ENCODE measurements around the gene SUSD3. TPM values are rescaled to one million over a fixed set of nuclear protein-coding genes. Genes with fewer than 3 reads are reported as not detected.

SUSD3 gene
- total RNA-seq, 1 donor, result 0.09 TPM

DNA sequence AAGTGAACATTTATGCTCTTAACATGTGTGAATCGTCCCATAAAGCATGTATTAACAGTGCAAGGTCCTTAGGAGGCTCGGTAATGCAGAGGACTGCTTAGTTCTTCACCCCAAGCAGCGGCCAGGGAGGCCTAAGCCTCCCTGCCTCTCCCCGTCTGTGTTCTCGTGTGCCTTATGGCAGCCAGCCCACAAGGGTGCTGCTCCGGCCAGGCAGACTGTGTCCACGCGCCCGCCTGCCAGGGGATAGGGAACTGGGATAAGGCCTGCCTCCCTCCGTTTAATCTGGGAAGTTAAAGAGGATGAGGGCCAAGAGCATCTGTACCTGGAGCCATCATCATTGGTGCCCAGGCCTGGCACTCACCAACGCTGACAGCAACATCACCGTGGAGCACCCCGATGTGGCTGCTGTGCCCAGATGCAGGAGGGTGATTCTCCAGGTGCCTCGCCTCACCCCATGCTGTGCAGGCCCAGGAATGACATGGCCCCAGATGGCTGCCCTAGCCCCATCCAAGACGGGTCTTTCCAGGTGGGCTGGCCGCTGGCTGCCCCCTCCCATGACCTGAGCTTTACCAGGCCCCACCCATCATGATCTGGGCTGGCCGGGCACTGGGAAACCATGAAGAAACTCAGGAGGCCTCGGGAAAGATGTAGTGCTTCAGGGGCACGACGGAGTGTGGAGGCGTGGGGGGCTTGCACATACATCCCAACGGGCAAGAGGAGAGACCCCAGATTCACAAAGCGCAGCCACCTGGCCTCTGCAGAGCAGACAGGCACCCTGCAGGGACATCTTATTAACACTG, 35.6 kb upstream of the SUSD3 start:
- no peak overlapping the region for H3K4me3 ChIP-seq (ENCODE audit: low read depth, low read length)
- no peak for DNase-seq (ENCODE audit: low read depth)
- TF ChIP-seq, protein P1, sequence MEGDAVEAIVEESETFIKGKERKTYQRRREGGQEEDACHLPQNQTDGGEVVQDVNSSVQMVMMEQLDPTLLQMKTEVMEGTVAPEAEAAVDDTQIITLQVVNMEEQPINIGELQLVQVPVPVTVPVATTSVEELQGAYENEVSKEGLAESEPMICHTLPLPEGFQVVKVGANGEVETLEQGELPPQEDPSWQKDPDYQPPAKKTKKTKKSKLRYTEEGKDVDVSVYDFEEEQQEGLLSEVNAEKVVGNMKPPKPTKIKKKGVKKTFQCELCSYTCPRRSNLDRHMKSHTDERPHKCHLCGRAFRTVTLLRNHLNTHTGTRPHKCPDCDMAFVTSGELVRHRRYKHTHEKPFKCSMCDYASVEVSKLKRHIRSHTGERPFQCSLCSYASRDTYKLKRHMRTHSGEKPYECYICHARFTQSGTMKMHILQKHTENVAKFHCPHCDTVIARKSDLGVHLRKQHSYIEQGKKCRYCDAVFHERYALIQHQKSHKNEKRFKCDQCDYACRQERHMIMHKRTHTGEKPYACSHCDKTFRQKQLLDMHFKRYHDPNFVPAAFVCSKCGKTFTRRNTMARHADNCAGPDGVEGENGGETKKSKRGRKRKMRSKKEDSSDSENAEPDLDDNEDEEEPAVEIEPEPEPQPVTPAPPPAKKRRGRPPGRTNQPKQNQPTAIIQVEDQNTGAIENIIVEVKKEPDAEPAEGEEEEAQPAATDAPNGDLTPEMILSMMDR (IDR thresholded peaks at IDR 0.05; ENCODE audit: insufficient read depth, low read length), result no peak

DNA sequence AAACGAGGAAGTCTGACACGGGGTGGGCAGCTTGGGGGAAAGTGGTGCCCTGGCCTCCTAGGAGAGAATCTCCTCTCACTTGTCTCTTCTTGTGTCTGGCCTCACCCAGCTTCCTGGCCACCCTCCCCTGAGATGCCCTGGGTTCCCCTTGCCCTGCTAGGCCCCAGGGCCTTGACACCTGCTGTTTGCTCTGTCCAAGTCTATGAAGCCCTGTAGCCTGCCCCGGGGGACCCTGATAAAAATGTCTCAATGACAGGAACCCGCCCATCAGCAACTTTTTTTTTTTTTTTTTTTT, 35.0 kb upstream of the SUSD3 start:
- TF ChIP-seq, protein P1 (IDR thresholded peaks at IDR 0.05; ENCODE audit: insufficient read depth, low read length), result no peak
- H3K4me3 ChIP-seq (ENCODE audit: low read depth, low read length), result no peak overlapping the region
- no peak for DNase-seq (ENCODE audit: low read depth)

DNA sequence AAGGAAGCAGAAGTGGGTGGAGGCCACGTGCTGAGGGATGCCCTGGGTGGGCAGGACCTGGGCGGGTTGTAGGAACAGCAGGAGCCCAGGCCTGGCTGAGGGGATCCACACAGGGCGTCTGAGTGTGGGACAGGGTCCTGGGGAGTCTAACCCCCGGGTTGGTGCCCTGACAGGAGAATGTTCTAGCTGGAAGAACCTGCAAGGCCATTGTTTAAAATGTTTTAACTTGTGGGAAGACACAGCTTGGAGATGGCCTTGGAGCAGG, 33.9 kb upstream of the SUSD3 start:
- TF ChIP-seq, protein P1 (IDR thresholded peaks at IDR 0.05; ENCODE audit: insufficient read depth, low read length), result no peak
- no peak for DNase-seq (ENCODE audit: low read depth)
- H3K4me3 ChIP-seq (ENCODE audit: low read depth, low read length), result no peak overlapping the region

DNA sequence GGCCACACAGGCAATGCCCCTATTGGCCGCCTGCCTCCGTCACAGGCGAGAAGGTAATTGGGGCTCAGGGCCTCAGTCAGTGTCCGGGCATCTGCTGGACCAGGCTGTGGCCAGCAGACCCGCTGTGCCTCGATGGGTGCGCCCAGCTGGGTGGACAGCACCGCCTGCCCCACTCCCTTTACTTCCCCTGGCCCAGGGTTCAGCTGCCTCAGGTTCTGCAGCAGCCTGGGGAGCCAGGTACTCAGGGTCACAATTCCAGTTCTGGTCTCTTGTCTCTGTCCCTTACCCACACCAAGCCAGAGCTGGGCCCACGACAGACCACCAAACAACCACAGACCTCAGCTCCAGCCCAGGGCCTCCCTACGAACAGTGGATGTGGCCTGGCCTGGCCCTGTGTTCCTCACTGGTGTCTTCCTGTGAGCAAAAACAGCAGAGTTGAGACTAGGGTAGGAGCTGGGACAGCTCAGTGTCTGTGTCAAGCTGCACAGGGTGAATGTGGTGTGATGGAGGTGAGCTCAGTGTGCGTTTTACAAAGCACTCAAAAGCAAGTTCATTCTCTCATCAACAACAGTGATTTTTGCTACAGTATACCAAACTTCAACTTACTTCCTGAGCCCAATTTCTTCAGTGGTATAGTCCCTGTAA, 33.4 kb upstream of the SUSD3 start:
- no peak for DNase-seq (ENCODE audit: low read depth)
- no peak overlapping the region for H3K4me3 ChIP-seq (ENCODE audit: low read depth, low read length)
- TF ChIP-seq, protein P1 (IDR thresholded peaks at IDR 0.05; ENCODE audit: insufficient read depth, low read length), result no peak

DNA sequence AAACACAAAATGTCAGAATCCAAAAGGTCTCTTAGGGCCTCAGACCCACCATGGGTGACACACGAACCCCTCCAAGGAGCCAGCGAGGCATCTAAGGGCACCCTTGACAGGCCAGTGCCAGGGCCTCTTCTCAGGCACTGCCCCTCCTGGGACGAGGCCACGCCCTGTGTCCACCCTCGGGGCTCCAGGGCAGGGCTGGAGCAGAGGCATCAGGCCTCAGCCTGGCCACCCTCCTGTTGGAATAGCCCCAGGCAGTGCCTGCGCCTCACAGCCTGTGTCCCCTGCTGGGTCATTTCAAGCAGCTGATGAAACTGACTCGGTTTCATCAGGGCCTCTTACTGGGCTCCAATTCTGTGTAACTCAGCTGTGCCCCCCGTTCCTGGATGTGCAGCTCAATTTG, 32.8 kb upstream of the SUSD3 start:
- TF ChIP-seq, protein P1 (IDR thresholded peaks at IDR 0.05; ENCODE audit: insufficient read depth, low read length), result no peak
- H3K4me3 ChIP-seq (ENCODE audit: low read depth, low read length), result no peak overlapping the region
- no peak for DNase-seq (ENCODE audit: low read depth)

DNA sequence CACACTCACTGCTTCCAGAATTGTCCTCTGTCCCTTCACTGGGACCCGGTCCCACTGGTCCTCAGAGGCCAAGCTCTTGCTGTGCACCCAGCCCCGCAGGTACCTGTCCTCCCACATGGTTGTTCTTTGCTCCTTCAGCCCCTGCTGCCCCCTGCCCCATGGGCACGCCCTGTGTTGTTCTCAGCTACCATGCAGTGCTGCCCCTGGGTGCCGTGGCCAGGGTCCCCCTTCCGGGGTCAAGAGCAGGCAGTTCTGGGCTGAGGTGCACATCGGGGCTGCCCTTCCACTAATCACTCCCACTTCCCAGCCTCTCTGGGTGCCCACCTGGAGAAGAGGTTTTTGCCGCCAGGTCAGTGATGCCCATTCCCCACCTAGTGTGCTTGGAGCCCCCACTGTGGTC, 31.9 kb upstream of the SUSD3 start:
- H3K4me3 ChIP-seq (ENCODE audit: low read depth, low read length), result no peak overlapping the region
- TF ChIP-seq, protein P1 (IDR thresholded peaks at IDR 0.05; ENCODE audit: insufficient read depth, low read length), result no peak
- DNase-seq (ENCODE audit: low read depth), result no peak

DNA sequence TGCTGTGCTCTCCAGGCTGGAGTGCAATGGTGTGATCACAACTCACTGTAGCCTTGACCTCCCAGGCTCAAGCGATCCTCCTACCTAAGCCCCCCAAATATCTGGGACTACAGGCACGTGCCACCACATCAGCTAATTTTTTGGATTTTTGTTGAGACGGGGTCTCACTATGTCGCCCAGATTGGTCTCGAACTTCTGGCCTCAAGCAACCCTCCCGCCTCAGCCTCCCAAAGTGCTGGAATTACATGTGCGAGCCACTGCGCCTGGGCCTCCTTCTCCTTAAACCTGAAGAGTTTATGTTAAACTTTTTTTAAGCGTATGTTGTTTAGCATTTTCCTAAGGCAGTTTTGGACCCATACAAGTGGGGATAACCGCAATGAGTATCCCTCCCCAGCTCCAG, 30.8 kb upstream of the SUSD3 start:
- H3K4me3 ChIP-seq (ENCODE audit: low read depth, low read length), result no peak overlapping the region
- TF ChIP-seq, protein P1 (IDR thresholded peaks at IDR 0.05; ENCODE audit: insufficient read depth, low read length), result no peak
- no peak for DNase-seq (ENCODE audit: low read depth)

All from fibroblast of the aortic adventitia (primary cell).